NCI-H345 treated with DMSO at 0.1 percent for 48 hours (cell line): Measurements from ENCODE around the gene MBD3L3.
"Not testable (repeated sequence)": the region's sequence is repeated elsewhere in the genome, so short reads cannot be mapped to it uniquely, and the experiment has no call there.

ENCODE experiments used
- DNase-seq: peaks from one replicate; lab custom pipeline; 2025; ENCODE audit not compliant: unreplicated experiment; lab: John Stamatoyannopoulos, UW

The MBD3L3 gene

GRCh38 chr19:7063764-7064418, 5.4 kb upstream of the MBD3L3 start:
- no peak for DNase-seq

GRCh38 chr19:7063339-7063738, 4.9 kb upstream of the MBD3L3 start:
- no peak for DNase-seq

- not testable (repeated sequence) for DNase-seq
These were observed 1.5 kb upstream of the MBD3L3 start for GRCh38 chr19:7059977-7060376.

- not testable (repeated sequence) for DNase-seq
These were observed 2.1 kb downstream of the MBD3L3 start for GRCh38 chr19:7056371-7056770.

- not testable (repeated sequence) for DNase-seq
These were observed 2.8 kb downstream of the MBD3L3 start for GRCh38 chr19:7055679-7056078.

GRCh38 chr19:7054635-7055368, 3.7 kb downstream of the MBD3L3 start:
- not testable (repeated sequence) for DNase-seq

- not testable (repeated sequence) for DNase-seq
These were observed 5.6 kb downstream of the MBD3L3 start for GRCh38 chr19:7052896-7053295.

GRCh38 chr19:7051421-7051820, 7.1 kb downstream of the MBD3L3 start:
- not testable (repeated sequence) for DNase-seq

GRCh38 chr19:7049021-7049420, 9.5 kb downstream of the MBD3L3 start, which contains the start of gene MBD3L2:
MBD3L2 (plus strand) TSS chr19:7049321; CDS start chr19:7049374, 53 bp downstream.
- not testable (repeated sequence) for DNase-seq

- DNase-seq: not testable (repeated sequence)
These were observed 16.9 kb downstream of the MBD3L3 start for GRCh38 chr19:7041563-7041962.

- DNase-seq: not testable (repeated sequence)
These were observed 18.4 kb downstream of the MBD3L3 start, which contains the start of gene MBD3L4 for GRCh38 chr19:7040079-7040478. MBD3L4 (minus strand) TSS chr19:7040179; CDS start chr19:7040144, 35 bp downstream.

- DNase-seq: not testable (repeated sequence)
These were observed 28.2 kb downstream of the MBD3L3 start, which contains the start of gene MBD3L5 for GRCh38 chr19:7030278-7030677. MBD3L5 (plus strand) TSS chr19:7030578; CDS start chr19:7030612, 34 bp downstream.

GRCh38 chr19:7028790-7029189, 29.7 kb downstream of the MBD3L3 start:
- DNase-seq: not testable (repeated sequence)

GRCh38 chr19:7021331-7021730, 37.1 kb downstream of the MBD3L3 start, which contains the start of gene MBD3L2B:
MBD3L2B (minus strand) TSS chr19:7021431; CDS start chr19:7021397, 34 bp downstream.
- not testable (repeated sequence) for DNase-seq

- DNase-seq: no peak
These were observed 39.6 kb downstream of the MBD3L3 start for GRCh38 chr19:7018828-7019227.

GRCh38 chr19:7013678-7014077, 44.8 kb downstream of the MBD3L3 start:
- DNase-seq: no peak

- no peak for DNase-seq
These were observed 47.5 kb downstream of the MBD3L3 start for GRCh38 chr19:7010722-7011593.

- no peak for DNase-seq
These were observed 50.6 kb downstream of the MBD3L3 start for GRCh38 chr19:7007859-7008258.
